ENCODE measurements around the gene PRODH2.
"Not testable (repeated sequence)": the region's sequence is repeated elsewhere in the genome, so short reads cannot be mapped to it uniquely, and the experiment has no call there.

The PRODH2 gene

DNA sequence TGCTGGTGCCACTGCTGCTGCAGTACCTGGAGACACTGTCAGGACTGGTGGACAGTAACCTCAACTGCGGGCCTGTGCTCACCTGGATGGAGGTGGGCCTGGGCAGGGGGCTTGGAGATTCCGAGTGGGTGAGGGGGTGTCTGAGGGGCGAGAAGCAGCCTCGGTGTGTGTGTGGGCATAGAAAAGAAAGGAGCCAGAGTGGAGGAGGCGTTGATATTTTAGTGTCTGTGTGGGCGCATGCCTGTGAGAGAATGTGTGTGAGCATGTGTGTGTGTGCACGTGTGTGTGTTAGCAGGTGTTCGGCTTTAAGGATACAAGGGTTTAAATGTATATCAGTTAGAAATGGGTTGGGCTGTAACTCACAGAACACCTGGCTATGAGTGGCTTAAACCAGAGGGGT lies 33.6 kb downstream of the PRODH2 start:
- DNase-seq (ENCODE audit: low read depth): no peak

DNA sequence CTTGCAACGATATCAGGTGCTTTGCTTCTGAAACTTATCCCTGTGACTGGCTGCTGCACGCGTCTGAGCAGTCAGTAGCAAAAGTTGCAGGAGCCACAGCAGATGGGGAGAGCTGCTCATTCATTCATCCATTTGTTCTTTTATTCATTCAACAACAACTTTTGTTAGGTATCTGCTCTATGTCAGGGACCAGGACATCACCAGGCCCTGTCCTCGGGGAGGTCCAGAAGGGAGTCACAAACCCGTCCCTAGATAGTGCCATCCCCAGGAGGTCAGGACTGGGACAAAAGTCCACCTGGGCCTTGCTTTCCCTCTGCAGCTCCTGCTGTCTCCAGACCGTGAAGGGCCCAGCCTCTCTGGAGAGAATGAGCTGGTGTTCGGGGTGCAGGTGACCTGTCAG lies 34.7 kb downstream of the PRODH2 start:
- no peak for DNase-seq (ENCODE audit: low read depth)

DNA sequence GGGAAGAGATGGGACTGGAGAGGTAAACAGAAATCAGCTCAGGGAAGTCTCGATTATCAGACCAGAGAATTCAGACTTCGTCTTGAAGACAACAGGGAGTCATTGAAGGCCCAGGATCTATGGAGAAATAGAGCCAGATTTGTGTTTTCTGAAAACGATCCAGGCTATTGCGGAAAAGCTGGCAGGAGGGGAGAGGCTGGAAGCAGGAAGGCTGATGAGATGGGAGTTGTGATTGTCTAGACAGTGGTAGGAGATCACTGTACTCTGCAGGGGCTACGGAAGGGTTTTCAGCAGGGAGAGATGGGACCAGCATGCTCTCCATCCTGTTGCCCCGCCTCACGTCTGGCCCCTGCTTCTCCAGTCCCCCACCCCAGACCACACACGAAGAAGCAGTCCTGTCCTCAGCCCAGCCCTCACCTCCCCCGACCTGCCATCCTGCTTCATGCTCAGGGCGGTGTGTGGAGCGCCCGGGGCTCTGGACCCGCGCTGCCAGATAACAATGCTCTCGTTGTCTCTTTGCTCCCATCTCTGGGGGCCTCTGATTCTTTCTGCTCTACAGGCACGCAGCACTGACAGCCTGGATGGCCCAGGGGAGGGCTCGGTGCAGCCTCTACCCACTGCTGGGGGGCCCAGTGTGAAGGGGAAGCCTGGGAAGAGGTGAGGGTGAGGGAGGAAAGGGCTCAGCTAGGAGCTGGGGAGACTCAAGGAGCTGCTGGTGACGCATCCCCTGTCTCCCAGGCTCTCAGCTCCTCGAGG lies 35.4 kb downstream of the PRODH2 start:
- DNase-seq (ENCODE audit: low read depth): no peak

DNA sequence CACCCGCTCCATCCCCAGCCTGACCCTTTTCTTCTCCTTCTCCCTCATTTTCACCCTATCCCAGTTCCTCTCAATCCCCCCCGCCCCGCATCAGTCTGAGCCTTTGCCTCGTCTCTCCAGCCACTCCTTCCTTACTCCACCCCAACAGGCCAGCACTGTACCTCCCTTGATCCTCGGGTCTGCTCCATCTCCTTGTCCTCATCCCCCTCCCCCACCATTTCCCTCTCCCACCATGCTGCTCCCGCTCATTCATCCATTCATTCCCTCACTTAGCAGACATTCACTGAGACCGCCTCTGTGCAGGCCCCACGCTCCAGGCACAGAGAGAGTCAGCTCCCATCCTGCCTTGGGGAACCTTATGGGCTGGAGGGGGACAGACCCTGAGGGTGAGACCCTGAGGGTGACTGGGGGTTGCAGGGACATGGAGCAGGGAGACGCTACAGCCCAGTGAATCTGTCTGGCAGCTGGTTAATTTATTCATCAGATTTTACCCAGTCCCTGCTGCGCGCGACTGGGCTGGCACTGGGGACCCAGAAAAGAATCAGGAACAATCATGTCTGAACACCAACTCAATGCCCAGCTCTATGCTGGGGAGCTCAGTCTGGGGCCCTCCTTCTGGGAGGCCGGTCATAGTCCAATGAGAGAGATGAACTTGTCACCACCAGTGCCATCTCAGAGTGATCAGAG lies 36.4 kb downstream of the PRODH2 start:
- no peak for DNase-seq (ENCODE audit: low read depth)

DNA sequence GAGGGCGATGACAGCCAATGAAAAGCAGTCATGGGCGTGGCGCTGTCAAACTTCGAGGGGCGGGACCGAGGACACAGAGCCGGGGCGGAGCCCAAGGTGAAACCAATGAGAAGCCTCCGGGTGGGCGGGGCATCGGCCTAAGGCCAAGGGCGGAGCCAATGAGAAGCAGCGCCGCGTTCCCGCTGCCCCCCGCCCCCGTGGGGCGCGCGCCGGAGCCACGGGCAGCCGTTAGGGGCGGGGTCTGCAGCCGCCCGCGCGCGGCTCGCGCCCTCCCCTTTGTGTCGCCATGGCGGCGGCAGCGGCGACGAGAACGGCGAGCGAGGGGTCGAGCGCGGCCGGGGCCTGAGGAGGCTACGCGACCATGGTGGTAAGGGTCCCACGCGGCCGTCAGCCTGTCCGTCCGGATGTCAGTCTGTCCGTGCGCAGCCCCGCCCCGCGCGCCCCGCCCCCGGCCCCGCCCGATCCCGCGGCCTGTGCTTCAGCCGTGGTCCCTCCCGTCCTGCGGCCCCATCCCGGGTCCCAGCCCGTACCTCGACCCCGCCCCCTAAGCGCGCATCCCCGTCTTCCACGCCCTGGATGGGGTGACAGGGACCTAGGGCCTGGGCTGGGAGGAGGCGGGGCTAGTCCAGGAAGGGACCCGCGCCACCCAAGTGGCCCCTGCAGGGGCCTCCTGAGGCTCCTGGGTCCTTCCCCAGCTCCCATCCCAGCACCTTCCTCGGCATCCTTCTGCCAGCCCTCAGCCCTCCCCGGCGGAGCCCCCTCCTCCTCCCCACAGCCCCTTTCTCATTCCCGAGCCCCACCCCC lies 37.1 kb downstream of the PRODH2 start, which contains the start of gene ARHGAP33:
Gene ARHGAP33, plus strand, starts transcription at position 267 of the 804 bp plus-strand sequence. Its CDS starts 95 bp downstream, at position 362.
- DNase-seq (ENCODE audit: low read depth): peak; percentile 88

DNA sequence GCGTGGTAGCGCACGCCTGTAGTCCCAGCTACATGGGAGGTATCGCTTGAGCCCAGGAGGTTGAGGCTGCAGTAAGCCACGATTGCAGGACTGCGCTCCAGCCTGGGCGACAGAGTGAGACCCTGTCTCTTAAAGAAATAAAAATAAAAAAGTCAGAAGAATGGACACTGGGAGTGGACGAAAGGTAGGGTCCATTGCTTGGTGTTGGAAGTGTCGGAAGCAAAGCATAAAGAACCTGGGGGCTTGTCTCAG lies 37.7 kb downstream of the PRODH2 start:
- DNase-seq (ENCODE audit: low read depth): no peak

DNA sequence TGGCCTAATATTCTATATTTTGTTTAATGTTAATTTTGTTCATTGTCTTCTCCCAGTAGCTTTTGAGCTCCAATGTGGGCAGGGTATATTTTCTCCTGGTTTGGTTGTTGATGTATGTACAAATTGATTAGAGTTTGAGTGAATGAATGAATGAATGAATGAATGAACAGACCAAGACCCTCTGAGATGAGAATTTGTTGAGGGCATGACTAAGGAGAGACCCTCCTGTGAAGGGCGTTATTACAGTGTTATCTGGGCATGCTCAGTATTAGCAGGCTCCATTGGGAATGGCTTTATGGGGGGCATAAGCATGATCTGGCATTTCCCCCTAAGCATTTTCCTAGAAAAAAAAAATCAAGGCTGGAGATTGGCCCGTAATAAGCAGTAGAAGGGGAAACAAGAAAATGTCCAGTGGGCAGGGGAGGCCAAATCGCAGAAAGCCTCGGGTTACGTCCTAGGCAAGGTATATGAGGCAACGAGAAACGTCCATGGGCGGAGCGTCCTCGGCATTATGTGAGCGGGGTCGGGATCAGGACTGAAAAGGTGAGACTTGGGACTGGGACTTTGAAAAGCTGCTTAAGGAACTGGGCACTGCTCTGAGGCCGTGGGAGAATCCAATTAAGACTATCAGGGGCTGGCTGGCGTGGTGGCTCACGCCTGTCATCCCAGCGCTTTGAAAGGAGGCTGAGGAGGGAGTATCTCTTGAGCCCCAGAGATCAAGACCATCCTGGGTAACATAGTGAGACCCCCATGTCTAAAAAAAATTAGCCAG lies 38.2 kb downstream of the PRODH2 start:
- no peak for DNase-seq (ENCODE audit: low read depth)

DNA sequence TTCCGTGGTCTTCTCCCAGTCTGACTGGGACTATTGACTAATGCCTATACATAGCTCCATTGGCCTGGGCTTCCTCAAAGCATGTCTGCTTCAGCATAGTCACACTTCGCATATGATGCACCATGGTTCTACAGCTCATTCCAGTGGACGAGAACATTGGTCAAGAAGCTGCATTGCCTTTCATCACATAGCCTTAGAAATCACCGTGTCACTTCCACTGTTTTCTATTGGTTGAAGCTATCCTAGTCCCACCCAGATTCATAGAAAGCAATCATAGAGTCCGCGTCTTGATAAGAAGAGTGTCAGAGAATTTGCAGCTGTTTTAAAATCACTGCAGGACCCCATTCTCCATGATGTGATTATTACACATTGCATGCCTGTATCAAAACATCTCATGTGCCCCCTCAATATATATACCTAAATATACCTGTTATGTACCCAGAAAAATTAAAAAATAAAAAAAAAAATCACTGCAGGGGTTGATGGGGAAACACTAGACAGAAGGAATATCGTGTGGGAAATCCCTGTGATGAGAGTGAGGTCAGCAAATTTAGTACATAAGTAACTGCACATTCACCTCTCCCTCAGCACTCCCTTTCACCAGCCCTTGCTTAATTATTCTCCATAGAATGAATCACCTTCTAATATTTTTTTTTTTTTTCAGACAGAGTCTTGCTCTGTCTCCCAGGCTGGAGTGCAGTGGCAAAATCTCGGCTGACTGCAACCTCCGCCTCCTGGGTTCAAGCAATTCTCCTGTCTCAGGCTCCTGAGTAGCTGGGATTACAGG lies 39.4 kb downstream of the PRODH2 start:
- DNase-seq (ENCODE audit: low read depth): no peak

DNA sequence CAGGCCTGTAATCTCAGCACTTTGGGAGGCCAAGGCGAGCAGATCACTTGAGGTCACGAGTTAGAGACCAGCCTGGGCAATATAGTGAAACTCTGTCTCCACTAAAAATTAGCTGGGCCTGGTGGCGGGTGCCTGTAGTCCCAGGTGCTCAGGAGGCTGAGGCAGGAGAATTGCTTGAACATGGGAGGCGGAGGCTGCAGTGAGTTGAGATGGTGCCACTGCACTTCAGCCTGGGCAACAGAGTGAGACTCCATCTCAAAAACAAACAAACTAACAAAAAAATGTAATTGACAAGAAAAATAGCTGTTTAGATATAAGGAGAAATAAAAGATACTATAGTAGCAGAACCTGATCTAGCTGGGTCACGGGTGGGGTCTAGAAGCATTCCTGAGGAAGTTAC lies 40.3 kb downstream of the PRODH2 start:
- not testable (repeated sequence) for DNase-seq (ENCODE audit: low read depth)

DNA sequence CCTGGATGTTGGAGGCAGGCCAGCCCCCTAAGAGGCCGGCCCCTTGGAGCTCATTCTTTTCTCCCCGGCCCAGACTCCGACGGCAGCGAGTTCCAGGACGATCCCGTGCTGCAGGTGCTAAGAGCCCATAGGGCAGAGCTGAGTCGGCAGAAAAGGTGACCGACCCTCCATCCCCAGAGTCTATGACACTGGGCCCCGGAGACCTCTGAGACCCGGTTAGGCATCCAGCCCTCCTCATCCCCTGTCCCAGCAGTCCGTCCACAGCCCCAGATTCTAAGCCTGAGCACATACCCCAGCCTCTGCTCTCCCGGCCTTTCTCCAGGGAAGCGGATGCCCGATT lies 44.6 kb downstream of the PRODH2 start:
- no peak for DNase-seq (ENCODE audit: low read depth)

DNA sequence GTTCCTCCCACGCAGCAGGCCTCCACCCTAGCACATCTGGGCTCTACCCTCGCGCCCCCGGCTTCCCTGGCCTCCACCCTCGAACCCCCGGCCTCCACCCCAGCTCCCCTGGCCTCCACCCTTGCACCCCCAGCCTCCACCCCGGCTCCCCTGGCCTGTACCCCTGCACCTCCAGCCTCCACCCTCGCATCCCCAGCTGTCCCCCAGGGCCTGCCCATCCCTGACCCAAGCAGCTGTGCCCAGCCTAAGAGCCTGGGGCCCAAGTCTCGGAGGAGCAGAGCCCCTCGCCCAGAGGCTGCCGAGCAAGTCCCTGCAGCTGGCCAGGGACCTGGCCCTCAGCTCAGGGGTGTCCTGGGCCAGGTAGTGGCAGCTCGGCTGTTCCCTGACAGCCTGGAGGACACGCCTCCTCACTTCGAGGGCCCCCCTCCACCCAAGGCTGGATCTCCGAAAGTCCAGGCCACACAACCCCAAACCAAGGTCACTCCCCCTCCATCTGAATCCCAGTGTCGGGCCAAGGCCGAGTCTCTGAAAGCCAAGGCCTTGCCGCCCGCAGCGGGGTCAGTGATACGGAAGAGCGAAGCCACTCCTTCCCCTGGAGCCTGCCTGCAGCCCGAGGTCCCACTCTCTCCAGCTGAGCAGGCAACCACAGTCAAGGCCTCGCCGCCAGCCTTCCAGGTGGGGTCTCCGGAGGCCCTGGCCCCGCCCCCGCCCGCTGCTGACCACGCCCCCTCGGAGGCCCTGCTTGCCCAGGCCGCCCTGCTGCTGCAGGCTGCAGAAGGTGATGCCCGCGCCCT lies 45.2 kb downstream of the PRODH2 start:
- no peak for DNase-seq (ENCODE audit: low read depth)

DNA sequence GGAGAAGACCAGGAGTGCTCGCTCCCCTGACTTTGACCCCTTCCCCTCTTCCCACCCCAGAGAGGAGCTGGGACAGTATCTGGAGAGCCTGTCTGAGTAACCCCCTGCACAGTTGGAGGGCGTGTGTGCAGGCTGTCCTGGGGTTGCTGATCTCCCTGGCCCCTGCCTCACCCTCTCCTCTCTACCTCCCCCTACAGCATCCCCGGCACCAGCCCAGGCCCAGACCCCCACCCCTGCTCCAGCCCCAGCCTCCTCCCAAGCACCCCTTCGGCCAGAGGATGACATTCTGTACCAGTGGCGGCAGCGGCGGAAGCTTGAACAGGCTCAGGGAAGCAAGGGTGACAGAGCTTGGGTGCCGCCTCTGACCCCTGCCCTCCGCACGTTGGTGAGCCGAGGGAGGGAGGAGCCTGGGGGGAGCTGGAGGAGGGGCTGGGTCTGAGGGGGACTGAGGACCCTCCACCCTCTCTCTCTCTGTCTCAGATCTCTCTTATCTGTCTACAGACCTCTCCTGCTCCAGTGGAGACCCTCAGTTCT lies 46.0 kb downstream of the PRODH2 start:
- DNase-seq (ENCODE audit: low read depth): no peak

DNA sequence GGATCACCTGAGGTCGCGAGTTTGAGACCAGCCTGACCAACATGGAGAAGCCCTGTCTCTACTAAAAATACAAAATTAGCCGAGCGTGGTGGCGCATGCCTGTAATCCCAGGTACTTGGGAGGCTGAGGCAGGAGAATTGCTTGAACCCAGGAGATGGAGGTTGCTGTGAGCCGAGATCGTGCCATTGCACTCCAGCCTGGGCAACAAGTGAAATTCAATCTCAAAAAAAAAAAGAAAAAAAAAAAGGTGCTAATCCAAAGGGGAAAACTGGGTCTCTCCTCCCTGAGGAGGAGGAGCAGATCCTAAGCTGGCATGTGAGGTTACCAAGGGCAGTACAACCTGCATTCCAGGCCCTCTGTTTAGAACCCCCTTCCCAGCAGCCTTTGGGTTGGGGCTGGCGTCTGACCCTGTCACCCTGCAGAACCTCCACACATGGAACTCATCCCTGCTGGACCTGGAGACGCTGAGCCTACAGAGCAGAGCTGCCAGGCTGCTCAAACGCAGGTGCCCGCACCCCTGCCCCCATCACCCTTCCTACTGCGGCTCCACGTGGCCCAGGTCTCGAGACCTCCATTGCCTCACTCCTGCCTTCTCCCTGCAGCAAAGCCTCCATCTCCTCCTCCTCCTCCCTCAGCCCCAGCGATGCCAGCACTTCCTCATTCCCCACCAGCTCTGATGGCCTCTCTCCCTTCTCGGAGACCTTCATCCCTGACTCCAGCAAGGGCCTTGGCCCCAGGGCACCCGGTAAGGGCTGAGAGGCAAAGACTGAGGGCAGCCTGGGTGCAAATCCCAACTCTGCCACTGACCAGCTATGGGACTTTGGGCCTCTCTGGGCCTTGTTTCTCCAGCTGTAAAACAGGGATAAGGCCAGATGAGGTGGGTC lies 48.0 kb downstream of the PRODH2 start:
- DNase-seq (ENCODE audit: low read depth): no peak

DNA sequence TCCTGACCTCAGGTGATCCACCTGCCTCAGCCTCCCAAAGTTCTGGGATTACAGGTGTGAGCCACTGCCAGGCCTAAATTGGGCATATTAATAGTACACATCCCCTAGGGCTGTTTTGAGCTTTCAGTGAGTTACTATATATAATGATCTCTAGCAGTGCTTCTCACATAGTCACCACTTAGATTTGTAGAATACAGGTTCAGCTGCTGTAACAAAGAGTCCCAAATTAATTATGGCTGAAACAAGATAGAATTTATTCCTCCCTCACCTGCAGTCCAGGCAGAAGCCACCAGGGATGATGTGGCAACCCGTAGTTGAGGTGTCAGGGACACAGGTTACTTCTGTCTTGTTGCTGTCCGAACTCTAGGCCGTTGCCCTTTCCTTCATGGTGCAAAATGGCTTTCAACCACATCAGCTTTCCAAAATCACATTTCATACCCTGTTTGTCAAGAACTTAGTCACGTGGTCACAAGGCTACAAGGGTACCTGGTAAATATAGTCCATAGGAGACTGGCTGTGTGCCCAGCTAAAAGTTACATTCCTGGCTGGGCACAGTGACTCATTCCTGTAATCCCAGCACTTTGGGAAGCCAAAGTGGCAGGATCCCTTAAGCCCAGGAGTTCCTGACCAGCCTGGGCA lies 51.8 kb downstream of the PRODH2 start:
- no peak for DNase-seq (ENCODE audit: low read depth)

DNA sequence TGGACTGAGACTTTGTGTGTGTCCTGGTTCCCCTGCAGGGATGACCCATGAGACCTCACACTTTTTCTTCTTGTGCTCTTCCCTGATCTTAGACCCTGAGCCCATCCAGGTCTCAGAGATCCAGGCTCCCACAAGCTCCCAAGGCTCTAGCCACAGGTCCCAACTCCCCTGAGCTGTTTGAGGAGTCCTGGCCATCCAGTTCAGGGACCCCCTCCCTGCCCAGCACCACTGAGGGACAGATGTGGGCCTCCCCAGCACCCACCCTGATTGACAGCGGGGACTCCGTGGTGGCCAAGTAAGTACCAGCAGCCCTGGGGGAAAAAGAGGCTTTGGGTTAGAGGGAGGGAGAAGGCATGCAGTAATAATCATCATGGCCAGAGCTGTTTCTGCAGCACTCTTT lies 52.9 kb downstream of the PRODH2 start:
- no peak for DNase-seq (ENCODE audit: low read depth)

DNA sequence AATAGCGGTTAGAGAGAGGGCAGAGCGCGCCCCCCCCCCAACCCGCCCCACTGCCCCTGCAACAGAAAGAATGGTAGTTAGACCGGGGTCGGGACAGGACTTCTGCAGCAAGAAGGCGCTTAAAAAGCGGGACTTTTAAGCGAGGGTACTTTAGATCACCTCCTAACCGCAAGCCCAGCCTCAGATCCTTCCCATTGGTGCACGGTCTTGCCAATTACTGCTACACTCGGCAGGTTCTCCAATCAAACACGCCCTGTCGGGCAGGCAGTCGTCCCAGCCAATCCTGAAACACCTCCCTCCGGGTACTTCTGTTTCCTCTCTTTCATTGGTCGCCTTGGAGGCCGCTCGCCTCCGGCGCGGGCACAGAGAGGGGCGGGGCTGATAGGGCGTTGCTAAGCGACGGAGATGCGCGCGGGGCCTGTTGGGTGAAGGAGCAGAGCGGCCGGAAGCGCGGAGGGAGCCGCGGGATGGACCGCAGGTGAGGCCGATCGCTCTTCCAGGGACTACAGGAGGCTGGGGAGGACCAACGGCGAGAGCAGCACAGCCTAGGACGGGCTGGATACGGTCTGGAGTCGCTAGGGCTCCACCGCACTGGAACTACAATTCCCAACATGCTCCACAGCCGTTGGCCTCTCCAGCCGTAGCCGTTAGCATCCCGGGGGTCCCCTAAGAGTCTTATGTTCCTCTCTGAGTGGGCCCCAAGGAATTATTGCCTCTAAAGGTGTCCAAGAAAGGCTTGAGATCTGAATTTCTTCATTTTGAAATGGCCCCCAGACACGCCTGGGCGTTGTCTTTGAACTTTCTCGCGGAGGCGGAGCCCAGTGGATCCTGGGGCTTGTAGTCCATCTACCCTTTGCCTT lies 54.7 kb downstream of the PRODH2 start, which contains the start of gene PROSER3:
Gene PROSER3, plus strand, starts transcription at position 428 of the 860 bp plus-strand sequence. Its CDS starts 40 bp downstream, at position 468.
- peak; percentile 98 for DNase-seq (ENCODE audit: low read depth)

DNA sequence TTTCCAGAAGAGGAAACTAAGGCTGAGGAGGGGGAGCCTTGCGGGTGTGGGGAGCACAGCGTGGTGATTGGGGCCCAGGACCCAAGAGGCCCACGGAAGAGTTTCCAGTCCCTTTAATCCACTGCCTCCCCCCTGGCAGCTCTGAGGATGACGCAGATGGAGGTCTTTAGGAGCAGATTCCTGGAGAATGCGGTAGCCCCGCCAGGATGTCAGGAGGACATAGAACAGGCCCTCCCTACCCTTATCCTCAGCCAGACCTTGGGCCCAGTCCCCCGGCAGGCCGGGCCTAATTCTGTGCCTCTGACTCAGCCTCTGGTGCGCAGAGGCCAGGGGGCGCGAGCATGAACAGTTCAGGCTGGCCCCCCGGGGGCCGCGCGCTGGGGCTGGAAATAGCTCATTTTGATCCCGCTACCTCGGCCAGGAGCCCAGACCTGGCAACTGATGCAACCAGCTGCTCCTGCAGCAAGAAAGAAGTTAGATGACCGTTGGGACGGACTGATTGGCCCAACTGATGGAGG lies 55.4 kb downstream of the PRODH2 start:
- peak; percentile 59 for DNase-seq (ENCODE audit: low read depth)

Measured in HS-5 (cell line).